Frontal cortex (tissue), 4 donors: ENCODE data around the gene ATF3. TPM values are rescaled to one million over a fixed set of nuclear protein-coding genes. Genes with fewer than 3 reads are reported as not detected.
A peak's percentile ranks its signal among the peaks of the same experiment; 100 is the strongest.

Experiments used
- DNase-seq, 2 donors: peaks; one replicate each; pipeline ENCODE4 v3.0.0; 2012; ENCODE audit warnings: low spot score in 2 of 2
- FAIRE-seq: peaks from 2 replicates; lab custom pipeline; 2012; peaks lifted over from hg19 to GRCh38; lab: Jason Lieb, UNC
- total RNA-seq: library from RNA; depleted of rRNA; stranded (reverse); fragments of >200 nt; gene quantifications from one replicate; pipeline ENCODE4 v1.2.3, GENCODE V29; 2014
- donor health status: control.
- donor health status: control.
- donor health status: control.

The ATF3 gene
- total RNA-seq, 1 donor from 2014 or later: 1.6 TPM

- no peak for FAIRE-seq
- DNase-seq: no peak
These were observed 23.4 kb upstream of the ATF3 start for GRCh38 chr1:212585210-212585609.

GRCh38 chr1:212586206-212587015 is 22.1 kb upstream of the ATF3 start:
- DNase-seq (no peak), FAIRE-seq (no peak)

GRCh38 chr1:212587016-212587887 is 21.3 kb upstream of the ATF3 start:
- DNase-seq (no peak), FAIRE-seq (no peak)

GRCh38 chr1:212587888-212588510 is 20.6 kb upstream of the ATF3 start:
- DNase-seq (no peak), FAIRE-seq (no peak)

GRCh38 chr1:212589446-212589845 is 19.1 kb upstream of the ATF3 start:
- no peak for FAIRE-seq
- DNase-seq: no peak

- DNase-seq (no peak), FAIRE-seq (no peak)
These were observed 16.6 kb upstream of the ATF3 start for GRCh38 chr1:212591922-212592321.

- DNase-seq (no peak), FAIRE-seq (no peak)
These were observed 14.7 kb upstream of the ATF3 start for GRCh38 chr1:212593821-212594251.

- FAIRE-seq: no peak
- no peak for DNase-seq
These were observed 13.9 kb upstream of the ATF3 start for GRCh38 chr1:212594640-212595039.

GRCh38 chr1:212595229-212595628 is 13.3 kb upstream of the ATF3 start:
- DNase-seq: no peak
- no peak for FAIRE-seq

GRCh38 chr1:212595787-212596714 is 12.5 kb upstream of the ATF3 start:
- FAIRE-seq (no peak), DNase-seq (no peak)

- DNase-seq: no peak
- FAIRE-seq: no peak
These were observed 11.8 kb upstream of the ATF3 start for GRCh38 chr1:212596798-212597197.

- FAIRE-seq (no peak), DNase-seq (no peak)
These were observed 11.1 kb upstream of the ATF3 start for GRCh38 chr1:212597487-212597886.

- DNase-seq: no peak
- FAIRE-seq: no peak
These were observed 8.3 kb upstream of the ATF3 start for GRCh38 chr1:212600071-212600915.

- FAIRE-seq: no peak
These were observed 7.6 kb upstream of the ATF3 start for GRCh38 chr1:212600980-212601379.

GRCh38 chr1:212601524-212601923 is 7.0 kb upstream of the ATF3 start:
- FAIRE-seq: no peak
- no peak for DNase-seq

More at GRCh38 chr1:212600980-212601379, 7.6 kb upstream of the ATF3 start:
- no peak for DNase-seq

GRCh38 chr1:212605441-212606394 is 2.8 kb upstream of the ATF3 start:
- DNase-seq (no peak), FAIRE-seq (no peak)

GRCh38 chr1:212606395-212607205 is 2.0 kb upstream of the ATF3 start:
- DNase-seq: peak in 1 of 2 donors; percentile 35
- no peak for FAIRE-seq
